MCF 10A (cell line): ENCODE results near the gene MAGED2. TPM values are rescaled to one million over a fixed set of nuclear protein-coding genes. Genes with fewer than 3 reads are reported as not detected.
A peak's percentile ranks its signal among the peaks of the same experiment; 100 is the strongest.
"Not testable (repeated sequence)": the region's sequence is repeated elsewhere in the genome, so short reads cannot be mapped to it uniquely, and the experiment has no call there.

Experiments
- BruUV-seq: library from RNA; stranded (reverse); fragments of 400-500 nt; replicated peaks from 2 replicates; lab custom pipeline; 2021; lab: Mats Ljungman, UMichigan
- CTCF ChIA-PET: fragments of 300-600 bp; sonication (Branson Sonifier 250); formaldehyde crosslinking; extraction: SDS; loops from one replicate; lab custom pipeline; 2021; ENCODE audit warnings: antibody characterized with exemption, inconsistent platforms; lab: Yijun Ruan, JAX
- POLR2A ChIA-PET: fragments of 300-600, 350-650 bp; sonication (Branson Sonifier 250); formaldehyde crosslinking; extraction: SDS; loops from one replicate; lab custom pipeline; 2020; ENCODE audit warnings: antibody characterized with exemption, inconsistent platforms; lab: Yijun Ruan, JAX
- DNase-seq: peaks from one replicate; pipeline ENCODE4 v3.0.0-alpha.2; 2018; ENCODE audit not compliant: unreplicated experiment
- H3K27ac Mint-ChIP-seq: one replicate; pipeline ENCODE4 v1.8.0; 2022; ENCODE audit warnings: mild to moderate bottlenecking, low read depth, mixed read lengths; ENCODE audit not compliant: unreplicated experiment
- H3K27me3 Mint-ChIP-seq: one replicate; pipeline ENCODE4 v1.8.0; 2022; ENCODE audit warnings: mixed read lengths; ENCODE audit not compliant: insufficient read depth, unreplicated experiment
- H3K36me3 Mint-ChIP-seq: one replicate; pipeline ENCODE4 v1.8.0; 2022; ENCODE audit warnings: mild to moderate bottlenecking, moderate library complexity, mixed read lengths; ENCODE audit not compliant: insufficient read depth, unreplicated experiment
- H3K4me1 Mint-ChIP-seq: one replicate; pipeline ENCODE4 v1.8.0; 2022; ENCODE audit warnings: mixed read lengths; ENCODE audit not compliant: insufficient read depth, unreplicated experiment
- H3K4me3 Mint-ChIP-seq: one replicate; pipeline ENCODE4 v1.8.0; 2022; ENCODE audit warnings: mild to moderate bottlenecking, moderate library complexity, mixed read lengths; ENCODE audit not compliant: unreplicated experiment
- H3K9me3 Mint-ChIP-seq: one replicate; pipeline ENCODE4 v1.8.0; 2022; ENCODE audit warnings: mixed read lengths; ENCODE audit not compliant: unreplicated experiment
- intact Hi-C: fragments of 100-400 bp; cut with micrococcal nuclease; formaldehyde crosslinking; loops from 2 replicates; pipeline ENCODE4 v1.14.1; 2022
- total RNA-seq: library from RNA; stranded (reverse); gene quantifications from 2 replicates; pipeline ENCODE4 v1.2.3, GENCODE V29; 2022
- TF ChIP-seq, protein P1 (sequence below): fragments of 200-600 bp; IDR thresholded peaks from one replicate; pipeline ENCODE4 v1.8.0; 2022; ENCODE audit warnings: antibody characterized with exemption, mild to moderate bottlenecking; ENCODE audit not compliant: unreplicated experiment

Gene MAGED2
- total RNA-seq, 1 experiment from 2014 or later: 34.3 TPM

DNA sequence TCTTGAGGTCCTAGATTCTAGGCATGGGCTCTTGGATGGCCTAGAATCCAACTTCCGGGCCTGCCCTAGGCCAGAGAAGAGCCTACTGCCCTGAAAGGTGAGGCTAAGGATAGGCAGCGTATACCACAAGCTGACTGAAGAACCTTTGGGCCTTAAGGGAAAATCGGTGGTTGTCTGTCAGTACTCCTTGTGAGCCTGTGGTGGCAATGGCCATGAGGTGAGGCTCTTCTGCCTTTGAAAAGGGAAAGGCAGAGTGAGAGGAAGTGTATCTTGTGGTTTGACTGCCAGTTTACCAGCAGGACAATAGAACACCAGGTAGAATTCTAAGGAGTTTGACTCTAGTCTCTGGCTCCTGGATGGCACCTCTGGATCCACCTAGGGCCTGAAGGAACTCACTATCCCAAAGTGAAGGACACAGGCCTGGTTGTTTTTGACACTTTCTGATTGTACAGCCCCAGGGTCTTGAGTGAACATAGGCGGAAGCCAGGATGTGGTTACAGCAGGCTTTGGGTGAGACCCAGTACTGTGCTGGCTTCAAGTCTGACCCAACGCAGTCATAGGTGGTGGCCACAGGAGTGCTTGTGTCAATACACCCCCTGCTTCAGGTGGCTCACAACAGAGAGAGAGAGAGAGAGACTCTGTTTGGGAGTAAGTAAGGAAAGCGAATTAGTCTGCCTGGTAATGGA lies 30.4 kb upstream of the MAGED2 start:
- BruUV-seq: no TSS peak
- POLR2A ChIA-PET: no interaction called here
- CTCF ChIA-PET: no interaction called here
- H3K27ac Mint-ChIP-seq: no peak overlapping the region
- no peak for DNase-seq
- TF ChIP-seq, protein P1, sequence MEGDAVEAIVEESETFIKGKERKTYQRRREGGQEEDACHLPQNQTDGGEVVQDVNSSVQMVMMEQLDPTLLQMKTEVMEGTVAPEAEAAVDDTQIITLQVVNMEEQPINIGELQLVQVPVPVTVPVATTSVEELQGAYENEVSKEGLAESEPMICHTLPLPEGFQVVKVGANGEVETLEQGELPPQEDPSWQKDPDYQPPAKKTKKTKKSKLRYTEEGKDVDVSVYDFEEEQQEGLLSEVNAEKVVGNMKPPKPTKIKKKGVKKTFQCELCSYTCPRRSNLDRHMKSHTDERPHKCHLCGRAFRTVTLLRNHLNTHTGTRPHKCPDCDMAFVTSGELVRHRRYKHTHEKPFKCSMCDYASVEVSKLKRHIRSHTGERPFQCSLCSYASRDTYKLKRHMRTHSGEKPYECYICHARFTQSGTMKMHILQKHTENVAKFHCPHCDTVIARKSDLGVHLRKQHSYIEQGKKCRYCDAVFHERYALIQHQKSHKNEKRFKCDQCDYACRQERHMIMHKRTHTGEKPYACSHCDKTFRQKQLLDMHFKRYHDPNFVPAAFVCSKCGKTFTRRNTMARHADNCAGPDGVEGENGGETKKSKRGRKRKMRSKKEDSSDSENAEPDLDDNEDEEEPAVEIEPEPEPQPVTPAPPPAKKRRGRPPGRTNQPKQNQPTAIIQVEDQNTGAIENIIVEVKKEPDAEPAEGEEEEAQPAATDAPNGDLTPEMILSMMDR: no peak
- no peaks in the 10 kb centered on the region for H3K36me3 Mint-ChIP-seq
- intact Hi-C loops: no loop called here
- no peaks in the 10 kb centered on the region for H3K4me1 Mint-ChIP-seq
- H3K4me3 Mint-ChIP-seq: no peak overlapping the region
- no peaks in the 10 kb centered on the region for H3K9me3 Mint-ChIP-seq
- peaks cover 20% of the 10 kb centered on the region for H3K27me3 Mint-ChIP-seq

DNA sequence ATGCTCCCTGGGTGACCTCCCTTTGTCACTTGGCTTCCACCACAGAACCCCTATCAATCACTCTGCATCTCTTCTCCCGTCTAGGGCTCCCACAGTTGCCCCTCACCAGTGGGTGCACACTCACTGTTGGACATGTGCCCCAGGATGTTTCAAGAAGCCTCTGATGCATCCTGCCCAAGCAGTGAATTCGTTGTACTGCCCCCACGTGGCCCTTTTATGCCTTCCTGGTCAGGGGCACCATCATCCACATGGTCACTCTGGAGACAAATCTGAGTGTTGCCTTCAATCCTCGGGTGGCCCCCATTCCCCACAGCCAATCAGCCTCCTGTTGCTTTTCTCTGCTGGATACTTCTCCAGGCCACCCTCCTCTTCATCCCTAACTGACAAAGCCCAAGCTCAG lies 21.6 kb upstream of the MAGED2 start:
- H3K36me3 Mint-ChIP-seq: no peaks in the 10 kb centered on the region
- TF ChIP-seq, protein P1: no peak
- no TSS peak for BruUV-seq
- H3K4me3 Mint-ChIP-seq: no peak overlapping the region
- CTCF ChIA-PET: interaction anchor here (1.5 kb wide), 1 partner anchor 145 kb away, joined by 5 read pairs; no protein-coding TSS in a partner anchor
- POLR2A ChIA-PET: no interaction called here
- no peaks in the 10 kb centered on the region for H3K9me3 Mint-ChIP-seq
- H3K4me1 Mint-ChIP-seq: no peaks in the 10 kb centered on the region
- DNase-seq: peak; percentile 35
- intact Hi-C loops: no loop called here
- H3K27me3 Mint-ChIP-seq: peaks cover 40% of the 10 kb centered on the region
- H3K27ac Mint-ChIP-seq: no peak overlapping the region

DNA sequence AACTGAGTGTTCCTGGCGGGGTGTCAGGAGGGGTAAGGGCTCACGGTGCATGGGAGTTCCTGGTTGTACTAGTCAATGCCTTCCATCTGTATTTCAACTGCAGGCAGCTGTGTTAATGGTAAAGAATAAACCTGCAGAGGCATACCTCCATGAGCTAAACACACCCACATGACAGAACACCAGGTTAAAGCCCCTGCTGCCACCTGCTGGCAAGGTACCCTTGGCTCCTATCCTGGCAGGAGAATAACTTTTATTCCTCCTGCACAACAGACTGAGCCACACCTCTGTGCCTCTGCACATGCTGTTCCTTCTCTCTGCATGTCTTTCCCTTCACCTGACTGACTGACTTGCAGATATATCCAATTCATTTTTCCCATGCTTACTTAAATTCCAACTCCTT lies 20.6 kb upstream of the MAGED2 start:
- peak; percentile 32 for DNase-seq
- Mint-ChIP-seq H3K9me3 (no peaks in the 10 kb centered on the region), H3K4me3 (no peak overlapping the region), H3K27ac (no peak overlapping the region), H3K36me3 (no peaks in the 10 kb centered on the region), H3K27me3 (peaks cover 49% of the 10 kb centered on the region), H3K4me1 (no peaks in the 10 kb centered on the region)
- BruUV-seq: no TSS peak
- intact Hi-C loops: loop anchor here (1.0 kb wide), 1 partner anchor 147 kb away; no protein-coding TSS in a partner anchor
- POLR2A ChIA-PET: interaction anchor here (0.6 to 0.8 kb wide), 2 partner anchors 139 to 148 kb away, joined by 3 to 4 read pairs; no protein-coding TSS in a partner anchor
- TF ChIP-seq, protein P1: peak; percentile 37
- CTCF ChIA-PET: interaction anchor here (0.5 to 0.9 kb wide), 2 partner anchors 147 to 1942 kb away, joined by 3 to 4 read pairs; no protein-coding TSS in a partner anchor

DNA sequence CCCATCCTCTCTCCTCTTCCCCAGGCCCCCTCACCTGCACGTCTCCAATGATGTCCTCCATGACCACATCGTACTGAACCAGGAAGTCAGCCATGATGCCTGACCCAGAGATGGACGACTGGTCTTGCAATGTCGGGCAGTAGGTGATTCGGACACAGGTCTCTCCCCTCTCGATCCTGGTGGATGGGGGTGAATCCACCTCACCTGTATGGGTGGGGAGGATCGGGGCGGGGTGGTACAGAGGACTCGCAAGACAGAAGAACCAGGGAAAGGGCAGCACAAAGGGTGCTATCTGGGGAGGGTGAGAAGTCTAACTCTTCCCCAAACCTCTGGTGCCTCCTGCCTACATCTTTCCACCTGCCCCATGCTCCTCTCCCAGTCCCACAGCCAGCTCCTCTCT lies 19.1 kb upstream of the MAGED2 start:
- no peaks in the 10 kb centered on the region for H3K4me1 Mint-ChIP-seq
- H3K36me3 Mint-ChIP-seq: no peaks in the 10 kb centered on the region
- POLR2A ChIA-PET: no interaction called here
- no peak overlapping the region for H3K27ac Mint-ChIP-seq
- peaks cover 59% of the 10 kb centered on the region for H3K27me3 Mint-ChIP-seq
- TF ChIP-seq, protein P1: no peak
- BruUV-seq: no TSS peak
- H3K9me3 Mint-ChIP-seq: no peaks in the 10 kb centered on the region
- no peak overlapping the region for H3K4me3 Mint-ChIP-seq
- CTCF ChIA-PET: no interaction called here
- DNase-seq: no peak
- intact Hi-C loops: no loop called here

DNA sequence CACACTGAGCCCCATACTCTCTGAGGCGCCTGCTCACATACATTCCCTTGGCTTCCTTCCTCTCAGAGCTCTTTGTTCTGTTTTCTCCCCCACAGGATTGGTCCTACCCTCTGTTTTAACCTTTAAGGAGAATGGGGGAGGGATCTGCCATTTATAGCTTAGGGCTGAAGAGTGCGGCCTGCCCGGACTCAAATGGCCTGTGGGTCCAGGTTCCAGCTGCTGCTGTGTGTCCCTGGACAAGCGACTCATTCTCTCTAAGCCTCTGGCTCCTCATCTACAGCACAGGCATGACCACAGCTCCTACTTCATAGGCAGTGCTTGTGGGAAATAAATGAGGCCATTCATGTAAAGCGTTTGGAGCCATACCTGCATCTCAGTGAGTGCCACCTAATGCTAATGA lies 18.1 kb upstream of the MAGED2 start:
- H3K36me3 Mint-ChIP-seq, H3K4me1 Mint-ChIP-seq, POLR2A ChIA-PET, H3K27ac Mint-ChIP-seq, intact Hi-C loops, H3K9me3 Mint-ChIP-seq, CTCF ChIA-PET, BruUV-seq, H3K4me3 Mint-ChIP-seq, DNase-seq: not testable (repeated sequence)
- peaks cover 68% of the 10 kb centered on the region for H3K27me3 Mint-ChIP-seq
